Measurements from ENCODE around the gene LRP11.
A peak's percentile ranks its signal among the peaks of the same experiment; 100 is the strongest.

DNA sequence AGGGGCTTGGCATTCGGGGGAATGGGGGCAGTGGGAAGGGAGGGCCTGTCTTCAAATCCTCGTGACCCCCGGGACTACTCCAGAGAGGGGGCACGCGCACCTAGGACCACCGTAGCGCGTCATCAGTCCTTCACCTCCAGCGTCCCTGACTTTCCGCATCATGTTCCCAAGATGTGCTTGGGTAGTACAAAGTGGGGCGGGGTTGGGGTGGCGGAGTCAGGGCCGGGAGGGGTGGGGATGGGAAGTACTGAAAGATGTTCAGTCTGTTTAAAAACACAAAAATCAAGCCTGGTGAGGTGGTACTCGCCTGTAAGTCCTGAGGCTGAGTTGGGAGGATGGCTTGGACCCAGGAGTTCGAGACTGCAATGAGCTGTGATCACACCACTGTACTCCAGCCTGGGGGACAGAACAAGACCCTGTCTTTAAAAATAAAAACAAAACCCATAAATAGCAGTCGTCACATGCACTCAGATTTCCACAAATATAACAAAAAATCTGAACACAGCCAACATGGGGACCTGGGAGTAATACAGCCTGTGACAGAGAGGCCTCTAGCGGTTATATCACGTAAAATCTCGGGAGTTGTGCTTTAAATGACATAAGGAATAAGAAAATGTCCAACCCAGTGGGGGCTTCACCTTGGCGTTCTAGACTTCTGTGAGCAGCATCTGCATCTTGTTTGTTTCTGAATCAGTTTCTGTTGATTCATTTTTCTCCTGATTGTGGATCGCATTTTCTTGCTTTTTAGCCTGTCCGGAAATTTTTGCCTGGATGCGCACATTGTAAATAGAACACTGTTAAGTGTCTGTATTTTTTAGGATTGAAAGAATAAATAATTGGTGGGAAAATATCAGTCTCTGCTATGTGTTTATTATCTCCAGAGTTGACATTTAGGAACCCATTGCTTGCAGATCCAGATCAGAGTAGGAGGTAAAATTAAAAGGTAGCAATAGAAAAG lies 698 bp upstream of the LRP11 start:
- TF ChIP-seq, protein P1, sequence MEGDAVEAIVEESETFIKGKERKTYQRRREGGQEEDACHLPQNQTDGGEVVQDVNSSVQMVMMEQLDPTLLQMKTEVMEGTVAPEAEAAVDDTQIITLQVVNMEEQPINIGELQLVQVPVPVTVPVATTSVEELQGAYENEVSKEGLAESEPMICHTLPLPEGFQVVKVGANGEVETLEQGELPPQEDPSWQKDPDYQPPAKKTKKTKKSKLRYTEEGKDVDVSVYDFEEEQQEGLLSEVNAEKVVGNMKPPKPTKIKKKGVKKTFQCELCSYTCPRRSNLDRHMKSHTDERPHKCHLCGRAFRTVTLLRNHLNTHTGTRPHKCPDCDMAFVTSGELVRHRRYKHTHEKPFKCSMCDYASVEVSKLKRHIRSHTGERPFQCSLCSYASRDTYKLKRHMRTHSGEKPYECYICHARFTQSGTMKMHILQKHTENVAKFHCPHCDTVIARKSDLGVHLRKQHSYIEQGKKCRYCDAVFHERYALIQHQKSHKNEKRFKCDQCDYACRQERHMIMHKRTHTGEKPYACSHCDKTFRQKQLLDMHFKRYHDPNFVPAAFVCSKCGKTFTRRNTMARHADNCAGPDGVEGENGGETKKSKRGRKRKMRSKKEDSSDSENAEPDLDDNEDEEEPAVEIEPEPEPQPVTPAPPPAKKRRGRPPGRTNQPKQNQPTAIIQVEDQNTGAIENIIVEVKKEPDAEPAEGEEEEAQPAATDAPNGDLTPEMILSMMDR (conservative IDR thresholded peaks at IDR 0.05; ENCODE audit: low read length) = peak; percentile 78
- no peak for TF ChIP-seq EZH2phosphoT487 (IDR thresholded peaks at IDR 0.05; ENCODE audit: borderline replicate concordance)
